Epithelial cell of esophagus (primary cell): ENCODE measurements around the gene DGKG.

Experiments
- DNase-seq: peaks from one replicate; pipeline ENCODE4 v3.0.0; 2010; ENCODE audit warnings: low read depth
- H3K4me3 ChIP-seq: 2 replicates; pipeline ENCODE4 v1.5.1; 2011; ENCODE audit warnings: mild to moderate bottlenecking, low read length, control low read depth
- TF ChIP-seq, protein P1 (sequence below): IDR thresholded peaks from 2 replicates; pipeline ENCODE4 v1.5.1; 2011; ENCODE audit warnings: low read depth, mild to moderate bottlenecking, low read length, control low read depth, inconsistent platforms; ENCODE audit not compliant: insufficient read depth; ENCODE audit errors: missing control alignments

DGKG gene

GRCh38 chr3:186097663-186098451, 264.2 kb downstream of the DGKG start:
- peak; percentile 84 for DNase-seq
- H3K4me3 ChIP-seq = peak overlapping the region; percentile 9
- TF ChIP-seq, protein P1, sequence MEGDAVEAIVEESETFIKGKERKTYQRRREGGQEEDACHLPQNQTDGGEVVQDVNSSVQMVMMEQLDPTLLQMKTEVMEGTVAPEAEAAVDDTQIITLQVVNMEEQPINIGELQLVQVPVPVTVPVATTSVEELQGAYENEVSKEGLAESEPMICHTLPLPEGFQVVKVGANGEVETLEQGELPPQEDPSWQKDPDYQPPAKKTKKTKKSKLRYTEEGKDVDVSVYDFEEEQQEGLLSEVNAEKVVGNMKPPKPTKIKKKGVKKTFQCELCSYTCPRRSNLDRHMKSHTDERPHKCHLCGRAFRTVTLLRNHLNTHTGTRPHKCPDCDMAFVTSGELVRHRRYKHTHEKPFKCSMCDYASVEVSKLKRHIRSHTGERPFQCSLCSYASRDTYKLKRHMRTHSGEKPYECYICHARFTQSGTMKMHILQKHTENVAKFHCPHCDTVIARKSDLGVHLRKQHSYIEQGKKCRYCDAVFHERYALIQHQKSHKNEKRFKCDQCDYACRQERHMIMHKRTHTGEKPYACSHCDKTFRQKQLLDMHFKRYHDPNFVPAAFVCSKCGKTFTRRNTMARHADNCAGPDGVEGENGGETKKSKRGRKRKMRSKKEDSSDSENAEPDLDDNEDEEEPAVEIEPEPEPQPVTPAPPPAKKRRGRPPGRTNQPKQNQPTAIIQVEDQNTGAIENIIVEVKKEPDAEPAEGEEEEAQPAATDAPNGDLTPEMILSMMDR = no peak

DNA sequence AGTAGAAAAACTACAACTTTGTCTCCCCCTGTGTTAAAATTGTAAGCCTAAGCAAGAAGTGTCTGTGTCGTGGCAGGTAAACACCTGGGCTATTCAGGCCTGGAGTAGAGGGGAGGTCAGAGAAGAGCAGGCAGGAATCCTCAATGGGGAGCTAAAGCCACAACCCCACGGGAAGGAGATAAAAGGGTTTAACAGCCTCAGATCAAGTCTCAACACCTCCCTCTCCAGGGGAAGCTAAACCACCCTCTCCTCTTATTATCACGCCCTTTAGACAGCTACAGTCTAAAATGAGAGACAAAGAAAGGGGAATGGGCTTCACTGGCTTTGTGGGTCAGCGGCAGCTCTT, 264.7 kb downstream of the DGKG start:
- H3K4me3 ChIP-seq = no peak overlapping the region
- no peak for DNase-seq
- TF ChIP-seq, protein P1 = no peak
